HEK293T (cell line): ENCODE results near the gene RPA1.

Experiments used
- ARNT ChIP-seq: fragments of 450-650 bp; IDR thresholded peaks from 2 replicates; pipeline ENCODE4 v1.6.1; 2017; ENCODE audit warnings: mild to moderate bottlenecking
- CTBP1 ChIP-seq: fragments of 450-650 bp; IDR thresholded peaks from 2 replicates; pipeline ENCODE4 v1.6.1; 2016; ENCODE audit warnings: borderline replicate concordance
- ELF4 ChIP-seq: fragments of 450-650 bp; IDR thresholded peaks from 2 replicates; pipeline ENCODE4 v1.6.1; 2017; ENCODE audit warnings: antibody characterized with exemption
- FOXA1 ChIP-seq: fragments of 450-650 bp; IDR thresholded peaks from 2 replicates; pipeline ENCODE4 v1.6.1; 2016; ENCODE audit warnings: mild to moderate bottlenecking
- FOXK2 ChIP-seq: fragments of 450-650 bp; IDR thresholded peaks from 2 replicates; pipeline ENCODE4 v1.6.1; 2016; ENCODE audit warnings: mild to moderate bottlenecking
- FOXM1 ChIP-seq: fragments of 450-650 bp; IDR thresholded peaks from 2 replicates; pipeline ENCODE4 v1.6.1; 2017; ENCODE audit warnings: mild to moderate bottlenecking, borderline replicate concordance
- HDGF ChIP-seq: fragments of 450-650 bp; IDR thresholded peaks from 2 replicates; pipeline ENCODE4 v1.6.1; 2017; ENCODE audit warnings: antibody characterized with exemption, borderline replicate concordance
- L3MBTL2 ChIP-seq: fragments of 450-650 bp; conservative IDR thresholded peaks from 2 replicates; pipeline ENCODE4 v1.6.1; 2016; ENCODE audit warnings: mild to moderate bottlenecking
- LEF1 ChIP-seq: fragments of 450-650 bp; IDR thresholded peaks from 2 replicates; pipeline ENCODE4 v1.6.1; 2017; ENCODE audit warnings: mild to moderate bottlenecking, borderline replicate concordance
- NFRKB ChIP-seq: fragments of 450-650 bp; IDR thresholded peaks from 2 replicates; pipeline ENCODE4 v1.6.1; 2016; ENCODE audit warnings: mild to moderate bottlenecking, moderate library complexity
- SP1 ChIP-seq: fragments of 450-650 bp; IDR thresholded peaks from 2 replicates; pipeline ENCODE4 v1.6.1; 2017
- SUZ12 ChIP-seq: fragments of 450-650 bp; IDR thresholded peaks from 2 replicates; pipeline ENCODE4 v1.6.1; 2016; ENCODE audit warnings: mild to moderate bottlenecking
- ZNF384 ChIP-seq: fragments of 450-650 bp; IDR thresholded peaks from 2 replicates; pipeline ENCODE4 v1.6.1; 2016

- TF ChIP-seq ELF4 (no peak), FOXM1 (no peak), SUZ12 (no peak), ARNT (no peak), CTBP1 (no peak), SP1 (no peak), FOXA1 (no peak), HDGF (no peak), LEF1 (no peak), FOXK2 (no peak), L3MBTL2 (no peak), ZNF384 (no peak), NFRKB (no peak)
Measured at GRCh38 chr17:1853698-1854097, 23.9 kb downstream of the RPA1 start.
